Peyer's patch (tissue), 4 donors: Measurements from ENCODE around the gene NCS1.

Experiments used
- CTCF ChIP-seq, 6 experiments: fragments of 450-650 bp in 4 of 6; fragments of 200-600 bp in 2 of 6; sonication (generic) in 1 of 6; IDR thresholded peaks; one replicate each; pipeline ENCODE4 v1.5.1; 2017 to 2019; ENCODE audit warnings: antibody characterized with exemption in 6 of 6, mild to moderate bottlenecking in 3 of 6, moderate library complexity in 1 of 6
- POLR2A ChIP-seq, 2 donors: fragments of 450-650 bp; IDR thresholded peaks; one replicate each; pipeline ENCODE4 v1.5.1; 2017; ENCODE audit warnings: antibody characterized with exemption in 2 of 2, mild to moderate bottlenecking in 2 of 2, moderate library complexity in 2 of 2

GRCh38 chr9:130174025-130174424 is 1.8 kb downstream of the NCS1 start:
- TF ChIP-seq CTCF (IDR thresholded peaks at IDR 0.05) (no peak), POLR2A (IDR thresholded peaks at IDR 0.05) (no peak)
